ENCODE measurements around the gene CCL3.

Gene CCL3

DNA sequence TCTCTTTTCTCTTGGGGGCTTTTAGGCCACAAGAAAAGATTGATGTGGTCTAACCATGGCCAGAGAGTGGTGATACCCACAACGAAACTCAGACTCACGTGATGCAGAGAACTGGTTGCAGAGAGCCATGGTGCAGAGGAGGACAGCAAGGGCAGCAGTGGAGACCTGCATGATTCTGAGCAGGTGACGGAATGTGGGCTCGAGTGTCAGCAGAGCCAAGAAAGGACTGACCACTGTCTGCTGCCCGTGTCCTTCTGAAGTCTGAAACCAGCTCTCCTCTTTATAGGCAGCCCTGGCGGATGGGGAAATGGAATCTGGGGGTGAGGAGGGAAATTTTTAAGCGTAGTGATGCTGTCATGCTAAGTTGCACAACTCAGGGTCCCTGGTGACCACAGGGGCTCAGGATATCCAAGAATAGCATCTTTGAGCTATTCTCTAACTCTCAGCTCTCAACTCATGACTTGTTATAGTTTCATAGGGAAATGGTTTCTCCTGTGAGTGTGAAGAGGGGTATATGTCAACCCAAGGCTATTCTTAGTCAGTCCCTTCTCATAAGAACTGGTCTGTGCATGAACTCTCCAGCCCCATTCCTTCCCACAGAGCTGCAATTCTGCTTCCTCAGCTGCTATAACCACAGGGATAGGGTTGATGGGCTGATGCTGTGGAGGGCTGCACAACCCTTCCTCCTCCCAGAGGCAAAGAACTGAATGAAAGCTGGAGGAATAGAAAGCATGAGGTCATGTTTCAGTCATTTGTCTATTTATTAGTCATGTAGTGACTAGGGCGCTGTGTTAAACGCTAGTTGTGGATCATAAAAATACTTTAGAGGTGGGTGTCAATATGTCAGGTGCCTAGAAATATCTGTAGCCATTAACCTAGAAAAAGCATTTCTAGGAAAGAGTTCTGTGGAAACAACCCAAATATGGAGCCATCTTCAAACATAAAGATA, at the start of gene CCL3:
CCL3 (minus strand) TSS at position 256 of the 949 bp plus-strand sequence; CDS start at position 171, 85 bp downstream.
- DNase-seq (ENCODE audit: low spot score in 2 of 2), result no peak
- Histone ChIP-seq H3K36me3 (replicated peaks) (no peaks in the 10 kb centered on the region), H3K27me3 (ENCODE audit: low read depth) (peaks cover 3% of the 10 kb centered on the region; the same call in 1 of the 2 replicates), H3K4me1 (no peaks in the 10 kb centered on the region), H3K9me3 (no peaks in the 10 kb centered on the region), H3K4me3 (no peak within 1 kb of the TSS)
- in situ Hi-C loops (cut with MboI; ENCODE audit: low sequenced_read_pairs), result no loop called here

DNA sequence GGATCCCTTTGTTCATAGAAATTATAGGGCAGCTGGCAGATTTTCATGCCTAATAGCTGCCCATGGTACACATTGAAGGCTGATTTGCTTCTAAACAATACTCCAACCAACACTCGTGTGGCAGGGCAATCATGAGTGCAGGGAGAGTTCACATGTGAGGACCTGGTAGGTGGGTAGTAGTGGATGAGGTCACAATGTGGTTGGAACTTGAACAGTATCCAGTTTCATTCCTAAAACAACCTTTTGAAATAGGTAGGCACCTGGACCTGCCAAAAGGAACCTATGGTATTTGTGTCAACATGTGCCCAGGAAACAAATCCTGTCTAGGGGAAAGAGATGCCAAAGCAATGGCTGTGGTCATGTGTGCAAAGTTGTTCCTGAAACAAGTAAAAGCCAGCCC, 46.5 kb upstream of the CCL3 start:
- no peak for DNase-seq (ENCODE audit: low spot score in 2 of 2)
- in situ Hi-C loops (cut with MboI; ENCODE audit: low sequenced_read_pairs), result no loop called here
- no peak overlapping the region for H3K4me3 ChIP-seq

DNA sequence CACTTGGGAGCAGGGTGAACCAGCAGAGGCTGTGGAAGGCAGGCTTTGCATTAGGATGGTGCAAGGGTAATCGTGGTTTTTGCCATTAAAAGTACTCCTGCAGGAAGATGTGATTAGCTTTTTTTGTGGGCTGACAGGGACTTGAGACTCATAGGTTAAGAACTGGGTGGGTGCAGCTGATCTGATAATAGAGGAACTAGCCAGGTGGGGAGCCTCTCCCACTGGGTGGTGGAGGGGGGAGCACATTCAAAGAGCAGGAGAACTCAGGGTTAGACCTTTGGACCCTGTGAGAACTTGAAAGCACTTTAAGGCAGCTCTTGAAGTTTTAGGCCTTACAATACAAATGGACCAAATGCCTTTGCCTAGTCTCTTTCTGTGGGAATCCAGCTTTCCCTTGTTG, 46.1 kb upstream of the CCL3 start:
- no peak for DNase-seq (ENCODE audit: low spot score in 2 of 2)
- H3K9me3 ChIP-seq, result no peaks in the 10 kb centered on the region
- no peaks in the 10 kb centered on the region for H3K36me3 ChIP-seq (replicated peaks)
- in situ Hi-C loops (cut with MboI; ENCODE audit: low sequenced_read_pairs), result no loop called here
- H3K4me3 ChIP-seq, result no peak overlapping the region
- peaks cover 3% of the 10 kb centered on the region; the same call in 1 of the 2 replicates for H3K27me3 ChIP-seq (ENCODE audit: low read depth)
- H3K4me1 ChIP-seq, result peaks cover 3% of the 10 kb centered on the region

More for the DNA sequence above, 46.5 kb upstream of the CCL3 start:
- no peaks in the 10 kb centered on the region for H3K9me3 ChIP-seq
- H3K36me3 ChIP-seq (replicated peaks), result no peaks in the 10 kb centered on the region
- peaks cover 3% of the 10 kb centered on the region for H3K4me1 ChIP-seq
- peaks cover 3% of the 10 kb centered on the region; the same call in 1 of the 2 replicates for H3K27me3 ChIP-seq (ENCODE audit: low read depth)

DNA sequence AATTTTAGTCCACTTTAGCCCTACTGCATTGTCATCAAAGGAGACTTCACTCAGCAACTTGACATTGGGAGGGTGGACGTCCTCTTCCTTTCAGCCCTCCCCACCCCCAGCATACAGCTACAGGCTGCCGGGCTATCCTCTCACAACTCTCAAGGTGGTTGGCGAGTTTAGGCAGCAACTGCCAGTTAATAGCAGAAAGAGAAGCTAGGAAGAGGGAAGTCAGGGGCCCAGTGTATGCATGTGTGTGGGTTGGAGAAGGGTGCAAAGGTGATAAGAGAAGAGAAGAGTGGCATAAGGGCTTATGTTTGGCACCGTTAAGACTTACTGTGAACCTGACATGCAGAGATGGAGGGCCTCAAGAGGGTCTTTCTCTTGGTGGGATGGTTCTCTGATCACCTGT, 45.5 kb upstream of the CCL3 start:
- no peaks in the 10 kb centered on the region for H3K36me3 ChIP-seq (replicated peaks)
- in situ Hi-C loops (cut with MboI; ENCODE audit: low sequenced_read_pairs), result no loop called here
- peaks cover 3% of the 10 kb centered on the region; the same call in 1 of the 2 replicates for H3K27me3 ChIP-seq (ENCODE audit: low read depth)
- no peaks in the 10 kb centered on the region for H3K9me3 ChIP-seq
- no peak for DNase-seq (ENCODE audit: low spot score in 2 of 2)
- H3K4me3 ChIP-seq, result no peak overlapping the region
- H3K4me1 ChIP-seq, result peaks cover 3% of the 10 kb centered on the region

DNA sequence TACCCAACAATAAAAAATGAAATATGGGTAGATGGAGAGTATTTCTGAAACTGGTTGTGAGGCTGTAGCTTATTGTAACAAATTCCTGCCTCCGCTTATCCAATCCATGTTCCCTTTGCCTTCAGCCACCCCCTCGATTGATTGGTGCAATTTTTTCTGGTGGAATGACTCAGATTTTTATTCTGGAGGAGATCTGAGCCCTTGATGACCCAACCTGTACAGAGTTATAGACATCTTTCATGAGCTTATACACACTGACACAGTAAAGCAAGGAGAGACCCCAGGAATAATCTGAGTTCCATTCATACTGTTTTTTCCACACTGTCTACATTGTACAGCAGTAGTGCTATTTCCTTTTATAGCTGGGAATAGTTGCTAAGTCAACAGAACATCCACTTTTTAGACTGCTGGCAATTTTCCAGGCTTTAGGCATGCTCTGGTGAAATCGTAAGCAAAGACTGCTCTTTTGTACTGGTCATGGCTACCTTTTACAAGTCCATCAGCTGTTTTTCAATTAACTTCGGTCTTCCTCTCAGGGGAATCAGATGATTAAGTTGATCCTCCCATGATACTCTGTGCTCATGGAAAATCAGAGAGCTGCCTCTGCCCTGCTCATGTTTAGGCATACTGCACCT, 43.8 kb upstream of the CCL3 start:
- no peak for DNase-seq (ENCODE audit: low spot score in 2 of 2)
- in situ Hi-C loops (cut with MboI; ENCODE audit: low sequenced_read_pairs), result no loop called here
- peaks cover 3% of the 10 kb centered on the region; the same call in 1 of the 2 replicates for H3K27me3 ChIP-seq (ENCODE audit: low read depth)
- no peaks in the 10 kb centered on the region for H3K36me3 ChIP-seq (replicated peaks)
- H3K4me3 ChIP-seq, result no peak overlapping the region
- H3K9me3 ChIP-seq, result no peaks in the 10 kb centered on the region
- no peaks in the 10 kb centered on the region for H3K4me1 ChIP-seq

DNA sequence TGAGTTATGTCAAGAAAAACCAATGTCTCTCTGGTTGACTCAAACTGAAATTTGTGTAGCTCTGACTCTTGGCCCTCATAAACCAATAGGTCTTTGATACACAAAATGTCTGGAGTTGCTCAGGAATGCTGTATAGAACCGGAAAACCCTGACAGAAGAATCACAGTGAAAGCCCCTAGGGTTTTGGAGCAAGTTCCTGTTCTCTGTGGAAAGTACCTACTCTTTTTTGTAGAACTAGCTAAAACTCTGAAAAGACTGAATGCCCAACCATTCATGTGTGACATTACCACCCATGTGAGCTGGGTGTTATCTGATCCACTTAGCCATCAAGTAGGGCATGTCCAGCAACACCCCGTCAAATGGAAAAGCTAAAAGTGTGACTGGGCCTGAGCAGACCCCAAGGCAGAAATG, 42.5 kb upstream of the CCL3 start:
- no peaks in the 10 kb centered on the region for H3K36me3 ChIP-seq (replicated peaks)
- DNase-seq (ENCODE audit: low spot score in 2 of 2), result no peak
- no peaks in the 10 kb centered on the region for H3K4me1 ChIP-seq
- H3K4me3 ChIP-seq, result no peak overlapping the region
- no peaks in the 10 kb centered on the region for H3K9me3 ChIP-seq
- H3K27me3 ChIP-seq (ENCODE audit: low read depth), result peaks cover 3% of the 10 kb centered on the region; the same call in 1 of the 2 replicates
- in situ Hi-C loops (cut with MboI; ENCODE audit: low sequenced_read_pairs), result no loop called here

DNA sequence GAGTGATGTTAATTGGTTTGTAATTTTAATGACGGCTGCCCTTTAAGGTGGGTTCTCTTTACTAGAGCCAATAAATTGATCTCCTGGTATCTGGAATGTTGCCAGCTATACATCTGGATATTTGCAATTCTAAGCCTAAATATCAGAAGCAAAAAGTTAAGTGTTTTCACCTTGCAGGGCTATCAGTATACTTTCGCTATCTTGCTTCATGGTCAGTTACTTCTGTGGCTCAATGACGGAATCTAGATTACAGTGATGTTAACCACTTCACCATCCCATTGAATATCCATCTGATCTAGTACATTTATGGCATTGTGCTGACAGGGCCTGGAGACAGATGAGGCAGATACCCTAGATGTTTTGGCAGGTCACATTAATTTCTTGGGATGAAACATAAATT, 42.0 kb upstream of the CCL3 start:
- in situ Hi-C loops (cut with MboI; ENCODE audit: low sequenced_read_pairs), result no loop called here
- H3K4me3 ChIP-seq, result no peak overlapping the region
- no peak for DNase-seq (ENCODE audit: low spot score in 2 of 2)
- peaks cover 3% of the 10 kb centered on the region; the same call in 1 of the 2 replicates for H3K27me3 ChIP-seq (ENCODE audit: low read depth)
- H3K9me3 ChIP-seq, result no peaks in the 10 kb centered on the region
- H3K36me3 ChIP-seq (replicated peaks), result no peaks in the 10 kb centered on the region
- no peaks in the 10 kb centered on the region for H3K4me1 ChIP-seq

DNA sequence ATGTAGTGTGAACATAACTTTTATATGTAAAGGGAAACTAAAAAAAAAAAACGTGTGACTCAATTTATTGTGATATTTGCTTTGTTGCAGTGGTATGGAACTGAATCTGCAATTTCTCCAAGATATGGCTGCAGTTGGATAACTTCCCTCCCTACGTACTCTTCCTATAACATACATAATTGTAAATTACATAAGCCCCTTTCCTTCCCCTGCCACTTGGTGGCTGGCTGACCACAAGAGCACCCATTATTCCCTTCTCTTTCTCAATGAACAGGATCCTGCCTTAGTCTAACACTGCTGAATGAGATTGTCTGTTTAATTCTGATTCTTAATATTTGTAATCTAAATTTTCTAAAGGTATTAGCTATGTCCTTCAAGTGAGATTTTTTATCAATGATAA, 41.5 kb upstream of the CCL3 start:
- no peak for DNase-seq (ENCODE audit: low spot score in 2 of 2)
- no peaks in the 10 kb centered on the region for H3K36me3 ChIP-seq (replicated peaks)
- H3K4me1 ChIP-seq, result no peaks in the 10 kb centered on the region
- H3K4me3 ChIP-seq, result no peak overlapping the region
- no peaks in the 10 kb centered on the region for H3K9me3 ChIP-seq
- H3K27me3 ChIP-seq (ENCODE audit: low read depth), result peaks cover 3% of the 10 kb centered on the region; the same call in 1 of the 2 replicates
- in situ Hi-C loops (cut with MboI; ENCODE audit: low sequenced_read_pairs), result no loop called here

DNA sequence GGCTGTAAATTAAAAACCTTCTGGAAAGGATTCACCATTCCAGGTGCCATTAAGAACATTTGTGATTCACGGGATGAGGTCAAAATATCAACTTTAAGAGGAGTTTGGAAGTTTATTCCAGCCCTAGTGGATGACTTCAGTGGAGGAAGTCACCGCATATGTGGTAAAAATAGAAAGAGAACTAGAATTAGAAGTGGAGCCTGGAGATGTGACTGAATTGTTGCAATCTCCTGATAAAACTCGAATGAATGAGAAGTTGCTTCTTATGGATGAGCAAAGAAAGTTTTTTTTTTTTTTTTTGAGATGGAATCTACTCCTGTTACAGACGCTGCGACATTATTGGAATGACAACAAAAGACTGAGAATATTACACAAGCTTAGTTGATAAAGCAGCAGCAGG, 40.4 kb upstream of the CCL3 start:
- in situ Hi-C loops (cut with MboI; ENCODE audit: low sequenced_read_pairs), result no loop called here
- Histone ChIP-seq H3K36me3 (replicated peaks) (no peaks in the 10 kb centered on the region), H3K27me3 (ENCODE audit: low read depth) (peaks cover 3% of the 10 kb centered on the region; the same call in 1 of the 2 replicates), H3K4me1 (no peaks in the 10 kb centered on the region), H3K4me3 (no peak overlapping the region), H3K9me3 (no peaks in the 10 kb centered on the region; the same call in 1 of the 2 replicates)
- no peak for DNase-seq (ENCODE audit: low spot score in 2 of 2)

DNA sequence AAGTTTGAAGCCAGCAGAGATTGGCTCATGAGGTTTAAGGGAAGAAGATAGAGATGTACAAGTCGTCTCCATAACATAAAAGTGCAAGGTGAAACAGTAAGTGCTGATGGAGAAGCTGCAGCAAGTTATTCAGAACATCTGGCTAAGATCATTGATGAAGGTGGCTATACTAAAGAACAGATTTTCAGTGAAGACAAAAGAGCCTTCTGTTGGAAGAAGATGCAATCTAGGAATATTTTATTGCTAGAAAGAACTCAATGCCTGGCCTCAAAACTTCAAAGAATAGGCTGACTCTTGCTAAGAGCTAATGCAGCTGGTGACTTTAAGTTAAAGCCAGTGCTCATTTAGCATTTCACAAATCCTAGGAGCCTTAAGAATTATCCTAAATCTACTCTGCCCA, 39.7 kb upstream of the CCL3 start:
- peaks cover 3% of the 10 kb centered on the region; the same call in 1 of the 2 replicates for H3K27me3 ChIP-seq (ENCODE audit: low read depth)
- no peak for DNase-seq (ENCODE audit: low spot score in 2 of 2)
- in situ Hi-C loops (cut with MboI; ENCODE audit: low sequenced_read_pairs), result no loop called here
- H3K36me3 ChIP-seq (replicated peaks), result no peaks in the 10 kb centered on the region
- no peak overlapping the region for H3K4me3 ChIP-seq
- no peaks in the 10 kb centered on the region for H3K4me1 ChIP-seq
- H3K9me3 ChIP-seq, result no peaks in the 10 kb centered on the region; the same call in 1 of the 2 replicates

DNA sequence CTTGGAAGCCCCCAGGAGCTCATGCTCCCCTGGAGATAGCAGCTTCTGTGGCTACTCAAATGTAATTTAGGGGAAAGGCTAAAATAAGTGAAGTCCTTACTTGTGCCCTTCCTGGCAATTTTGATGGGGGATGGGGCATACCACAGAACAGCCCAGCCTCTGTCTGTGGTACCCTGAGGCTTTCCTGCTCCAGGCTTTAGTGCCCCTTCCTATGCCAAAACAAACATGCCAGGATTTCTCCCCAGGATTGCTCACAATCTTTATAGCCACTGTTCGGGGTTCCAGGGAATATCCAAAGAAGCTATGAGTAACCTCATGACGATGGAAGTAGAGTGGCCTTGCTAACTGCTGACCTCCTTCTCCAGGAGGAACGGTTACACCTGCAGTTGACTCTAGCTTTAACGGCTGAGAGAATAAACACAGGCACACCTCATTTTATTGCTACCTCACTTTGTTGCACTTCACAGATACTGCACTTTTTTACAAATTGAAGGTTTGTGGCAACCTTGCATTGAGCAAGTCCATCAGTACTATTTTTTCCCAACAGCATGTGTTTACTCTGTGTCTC, 38.6 kb upstream of the CCL3 start:
- H3K27me3 ChIP-seq (ENCODE audit: low read depth), result peaks cover 3% of the 10 kb centered on the region; the same call in 1 of the 2 replicates
- H3K4me1 ChIP-seq, result no peaks in the 10 kb centered on the region
- no peaks in the 10 kb centered on the region; the same call in 1 of the 2 replicates for H3K9me3 ChIP-seq
- in situ Hi-C loops (cut with MboI; ENCODE audit: low sequenced_read_pairs), result no loop called here
- H3K4me3 ChIP-seq, result no peak overlapping the region
- DNase-seq (ENCODE audit: low spot score in 2 of 2), result no peak
- no peaks in the 10 kb centered on the region for H3K36me3 ChIP-seq (replicated peaks)

DNA sequence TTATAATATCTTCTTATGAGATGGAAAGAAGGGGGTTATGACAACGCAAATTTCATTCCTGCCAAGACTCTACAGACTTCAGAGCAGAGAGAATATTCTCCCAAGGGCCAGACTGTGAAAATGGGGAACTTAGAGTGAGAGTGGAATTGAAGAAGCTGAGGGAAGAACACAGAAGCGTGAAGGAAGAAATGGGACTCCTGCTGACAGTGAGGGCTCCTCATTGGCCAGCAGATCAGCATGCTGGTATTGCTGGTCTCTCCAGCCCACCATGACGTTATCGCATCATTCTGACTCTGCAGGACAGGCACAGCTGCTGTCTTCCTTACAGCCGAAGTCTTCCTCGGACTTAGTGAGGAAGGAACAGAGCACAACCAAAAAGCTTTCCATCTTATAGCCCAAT, 38.0 kb upstream of the CCL3 start:
- in situ Hi-C loops (cut with MboI; ENCODE audit: low sequenced_read_pairs), result no loop called here
- H3K27me3 ChIP-seq (ENCODE audit: low read depth), result no peaks in the 10 kb centered on the region; the same call in 1 of the 2 replicates
- no peak for DNase-seq (ENCODE audit: low spot score in 2 of 2)
- no peaks in the 10 kb centered on the region; the same call in 1 of the 2 replicates for H3K9me3 ChIP-seq
- no peaks in the 10 kb centered on the region for H3K4me1 ChIP-seq
- H3K36me3 ChIP-seq (replicated peaks), result no peaks in the 10 kb centered on the region
- no peak overlapping the region for H3K4me3 ChIP-seq

DNA sequence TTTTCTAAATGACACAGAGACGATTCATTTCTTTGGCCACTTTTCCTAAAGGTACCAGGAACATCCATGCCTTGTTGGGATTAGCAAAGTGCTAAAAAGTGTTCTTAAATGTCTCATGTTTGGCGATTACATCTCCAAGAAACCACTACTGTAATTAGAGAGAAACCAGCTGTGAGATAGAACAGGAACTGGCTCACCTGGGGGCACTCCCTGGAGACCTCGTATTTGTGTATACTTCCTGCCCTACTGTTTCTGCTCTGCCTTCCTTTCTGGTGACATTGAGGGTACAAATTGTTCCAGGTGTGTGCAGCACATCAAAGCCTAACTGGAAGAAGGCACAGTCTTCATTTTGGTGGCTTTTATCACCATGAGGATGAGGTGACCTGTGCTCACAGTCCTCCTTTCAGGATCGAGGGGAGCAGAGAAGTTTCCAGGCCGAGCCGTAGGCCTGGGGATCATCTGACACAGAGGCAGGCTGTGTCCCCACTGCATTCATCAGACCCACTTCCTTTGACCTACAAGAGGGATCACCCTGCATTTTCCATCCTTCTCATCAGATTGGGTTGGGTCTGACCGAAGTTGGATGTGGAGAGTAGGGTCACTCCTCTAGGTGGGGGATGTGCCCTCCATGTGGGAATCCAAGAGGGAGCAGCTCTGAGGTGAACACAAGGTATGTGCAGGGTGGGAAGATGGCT, 37.4 kb upstream of the CCL3 start:
- in situ Hi-C loops (cut with MboI; ENCODE audit: low sequenced_read_pairs), result no loop called here

More for the DNA sequence above, 37.4 kb upstream of the CCL3 start:
- H3K9me3 ChIP-seq, result no peaks in the 10 kb centered on the region; the same call in 1 of the 2 replicates
- H3K4me1 ChIP-seq, result no peaks in the 10 kb centered on the region
- H3K4me3 ChIP-seq, result no peak overlapping the region
- DNase-seq (ENCODE audit: low spot score in 2 of 2), result no peak
- H3K27me3 ChIP-seq (ENCODE audit: low read depth), result no peaks in the 10 kb centered on the region
- no peaks in the 10 kb centered on the region for H3K36me3 ChIP-seq (replicated peaks)
